DMS79 treated with DMSO at 0.1 percent for 48 hours (cell line): ENCODE results near the gene TRPM2.
A peak's percentile ranks its signal among the peaks of the same experiment; 100 is the strongest.

Experiments used
- DNase-seq: peaks from one replicate; lab custom pipeline; 2025; lab: John Stamatoyannopoulos, UW

Gene TRPM2

DNA sequence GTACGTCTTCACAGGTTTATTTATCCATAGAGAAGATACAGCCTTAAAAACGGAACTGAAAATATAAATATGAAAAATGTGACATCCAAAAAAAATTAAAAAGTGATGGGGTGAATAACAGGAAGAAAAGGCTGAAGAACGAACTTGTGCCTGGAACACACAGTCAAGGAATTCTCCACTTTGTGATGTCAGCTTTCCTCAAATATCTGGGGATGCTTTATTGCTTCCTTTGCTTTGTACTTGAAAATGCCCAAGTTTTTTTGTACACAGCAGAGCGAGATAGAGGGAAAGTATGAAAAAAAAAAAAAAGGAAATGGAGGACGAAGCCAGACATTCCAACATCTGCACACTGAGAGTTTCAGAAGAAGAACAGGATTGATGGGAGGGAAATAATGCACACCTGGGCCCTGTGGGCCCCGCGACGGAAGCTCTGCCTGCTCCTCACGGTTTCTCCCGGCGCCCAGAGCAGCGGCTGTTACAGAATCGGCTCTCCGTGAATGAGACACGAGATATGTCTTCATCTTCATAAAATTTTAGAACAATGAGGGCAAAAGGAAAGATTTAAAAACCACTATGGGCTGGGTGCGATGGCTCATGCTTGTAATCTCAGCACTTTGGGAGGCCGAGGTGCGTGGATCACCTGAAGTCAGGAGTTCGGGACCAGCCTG lies 91.9 kb downstream of the TRPM2 start:
- DNase-seq: no peak

- no peak for DNase-seq
Measured at GRCh38 chr21:44448651-44449131, 95.3 kb downstream of the TRPM2 start.

DNA sequence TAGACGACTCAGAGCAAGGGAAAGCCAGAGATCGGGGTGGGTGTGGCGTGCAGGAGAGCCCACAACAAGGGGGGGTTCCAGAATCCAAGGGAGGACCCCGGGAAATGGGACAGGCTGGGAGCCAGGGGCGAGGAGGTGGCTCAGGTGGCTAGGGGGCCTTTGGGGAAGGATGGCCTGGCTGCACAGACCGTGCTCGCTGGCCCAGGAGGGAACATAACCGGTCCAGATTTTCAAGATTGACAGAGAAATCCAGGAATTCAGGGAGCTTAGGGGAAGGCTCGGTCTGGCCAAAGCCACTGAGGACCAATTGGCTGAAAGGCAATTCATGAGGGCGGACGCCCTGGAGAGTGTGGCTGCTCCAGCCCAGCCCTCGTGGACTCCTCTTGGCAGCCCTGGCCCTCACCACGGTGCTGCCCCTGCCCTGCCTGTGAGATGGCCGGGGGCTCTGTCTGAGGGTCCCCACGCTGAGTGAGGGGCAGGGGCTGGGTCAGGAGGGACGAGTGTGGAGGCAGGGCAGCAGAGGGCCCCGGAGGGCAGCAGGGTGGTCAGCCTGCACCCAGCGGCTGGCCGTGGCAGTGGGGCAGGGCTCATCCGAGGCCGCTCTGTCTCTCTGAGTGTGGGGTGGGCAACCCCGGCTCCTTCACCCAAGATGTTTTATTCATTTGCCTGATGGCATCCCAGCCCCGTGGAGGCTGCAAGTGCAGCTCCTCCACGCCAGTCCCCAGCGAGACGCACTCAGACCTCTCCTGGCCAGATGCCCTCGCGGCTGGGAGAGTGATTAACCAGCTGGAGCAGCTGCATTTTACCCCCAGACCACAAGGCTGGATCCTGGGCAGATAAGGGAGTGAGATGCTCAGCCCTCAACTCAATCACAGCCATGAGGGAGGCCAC lies 96.3 kb downstream of the TRPM2 start:
- no peak for DNase-seq

DNA sequence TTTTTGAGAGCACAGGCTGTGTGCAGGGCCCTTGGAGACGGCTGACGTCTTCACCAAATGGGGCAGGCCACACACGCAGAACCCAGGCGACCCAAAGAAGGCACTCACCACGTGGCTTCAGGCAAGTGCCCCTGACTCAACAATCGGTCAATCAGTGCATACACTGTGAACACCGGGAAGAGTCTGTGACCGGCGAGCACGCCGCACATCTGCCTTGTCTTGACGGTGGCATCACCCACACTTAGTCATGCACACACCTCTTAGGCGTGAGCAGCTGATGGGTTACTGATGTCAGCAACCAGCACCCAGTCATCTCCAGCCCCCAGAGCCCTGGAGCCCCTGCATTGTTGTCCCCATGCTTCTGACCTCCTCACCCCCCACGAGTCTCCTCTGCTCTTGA lies 97.0 kb downstream of the TRPM2 start:
- DNase-seq: no peak

DNA sequence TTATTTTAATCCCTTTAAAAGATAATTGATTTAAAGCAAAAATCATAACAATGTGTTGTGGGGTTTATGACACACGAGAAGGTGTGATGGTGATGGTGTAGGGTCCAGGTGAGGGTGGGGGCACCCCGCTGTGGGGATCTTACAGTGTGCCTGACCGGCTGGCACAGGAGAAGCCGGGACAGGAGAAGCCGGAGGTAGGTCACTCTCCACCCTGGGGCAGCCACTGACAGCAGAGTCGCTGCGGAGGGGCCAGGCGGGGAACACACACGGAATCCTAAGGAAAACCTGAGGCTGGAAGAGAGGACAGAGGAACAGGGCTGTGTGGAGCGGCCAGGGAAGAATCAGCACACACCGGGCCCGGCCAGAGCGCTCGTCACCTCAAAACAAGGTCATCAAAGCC lies 97.6 kb downstream of the TRPM2 start:
- no peak for DNase-seq

DNA sequence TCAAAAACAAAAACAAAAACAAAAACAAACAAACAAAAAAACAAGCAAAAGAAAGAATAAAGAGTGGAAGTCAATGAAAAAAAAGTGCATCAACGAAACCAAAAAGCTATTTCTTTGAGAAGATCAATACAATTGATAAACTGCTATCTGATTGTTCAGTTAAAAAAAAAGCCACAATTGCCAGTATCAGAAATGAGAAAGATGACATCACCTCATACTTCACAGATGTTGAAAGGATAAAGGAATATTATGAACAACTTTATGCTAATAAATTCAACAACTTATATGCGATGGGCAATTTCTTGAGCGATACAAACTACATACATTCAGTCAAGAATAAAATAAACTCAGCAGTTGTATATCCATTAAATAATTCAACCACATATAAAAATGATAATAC lies 99.7 kb downstream of the TRPM2 start:
- no peak for DNase-seq

- DNase-seq: no peak
Measured at GRCh38 chr21:44454058-44454457, 100.6 kb downstream of the TRPM2 start.

DNA sequence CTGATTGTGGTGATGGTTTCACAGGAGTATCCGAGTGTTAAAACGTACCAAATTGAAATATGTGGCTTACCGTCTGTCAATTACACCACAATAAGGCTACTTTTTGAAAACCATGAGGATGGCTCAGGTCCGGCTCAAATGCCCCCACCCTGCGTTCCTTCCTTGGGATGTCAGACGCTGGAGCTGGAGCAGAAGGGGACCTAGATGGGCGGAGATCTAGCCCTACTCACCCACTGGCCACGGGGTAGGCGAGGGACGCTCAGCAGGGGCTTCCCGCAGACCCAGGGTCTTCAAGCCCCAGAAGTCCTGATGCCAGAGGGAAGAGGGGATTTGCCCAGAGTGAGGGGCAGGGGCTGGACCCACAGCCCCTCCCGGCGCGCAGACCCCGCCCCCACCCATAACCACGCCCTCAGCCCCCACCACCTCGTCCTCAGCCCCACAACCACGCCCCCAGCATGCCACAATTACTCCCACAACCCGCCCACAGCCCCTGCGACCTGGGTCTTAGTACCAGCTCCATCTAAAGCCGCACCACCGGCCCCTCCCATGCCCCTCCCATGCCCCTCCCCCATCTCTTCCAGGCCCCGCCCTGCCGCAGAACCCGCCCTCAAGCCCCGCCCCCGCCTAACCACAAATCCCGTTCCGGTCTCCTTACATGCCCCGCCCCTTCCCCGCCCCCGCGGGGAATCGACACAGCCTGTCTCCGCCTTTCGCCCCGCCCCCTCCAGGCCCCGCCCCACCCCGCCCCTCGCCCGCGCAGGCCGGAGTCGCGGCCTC lies 101.5 kb downstream of the TRPM2 start, which contains the start of gene LRRC3:
Gene LRRC3 (plus strand): TSS at position 764 of the 777 bp plus-strand sequence. CDS start 1,135 bp downstream, outside the sequence.
- peak; percentile 15 for DNase-seq

DNA sequence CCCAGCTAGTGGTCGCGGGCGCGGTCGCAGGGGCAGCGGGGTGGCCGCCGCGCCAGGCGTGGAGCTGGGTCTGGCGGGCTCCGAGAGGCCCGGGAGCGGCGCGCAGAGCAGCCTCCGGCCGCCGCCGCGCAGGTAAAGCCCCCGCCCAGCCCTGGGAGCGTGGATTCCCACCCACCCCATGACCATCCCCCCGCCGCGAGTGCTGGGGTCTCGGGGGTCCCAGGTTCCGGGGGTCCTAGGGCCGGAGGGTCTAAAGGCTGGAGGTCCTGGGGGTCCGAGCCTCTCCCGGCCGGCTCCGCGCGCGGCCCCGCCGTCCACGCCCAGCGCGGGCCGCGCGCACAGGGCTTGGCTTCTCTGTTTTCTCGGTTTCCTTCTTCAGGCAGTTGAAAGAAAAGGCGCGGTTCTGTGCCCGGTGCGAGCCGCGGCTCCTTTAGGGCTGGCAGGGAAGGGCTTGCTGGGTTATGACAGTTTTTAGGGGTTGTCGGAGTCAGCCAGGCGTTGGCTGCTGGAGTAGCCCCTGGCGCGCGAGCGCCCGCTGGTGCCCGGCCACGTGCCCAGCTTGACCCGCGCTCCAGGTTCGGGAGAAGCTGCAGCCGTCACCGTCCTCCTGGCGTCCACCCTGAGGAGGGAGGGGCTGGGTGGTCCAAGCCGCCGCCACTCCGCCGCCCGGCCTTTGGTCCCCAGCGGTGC lies 102.2 kb downstream of the TRPM2 start:
- peak; percentile 19 for DNase-seq

GRCh38 chr21:44456214-44456914 lies 102.9 kb downstream of the TRPM2 start:
- no peak for DNase-seq

DNA sequence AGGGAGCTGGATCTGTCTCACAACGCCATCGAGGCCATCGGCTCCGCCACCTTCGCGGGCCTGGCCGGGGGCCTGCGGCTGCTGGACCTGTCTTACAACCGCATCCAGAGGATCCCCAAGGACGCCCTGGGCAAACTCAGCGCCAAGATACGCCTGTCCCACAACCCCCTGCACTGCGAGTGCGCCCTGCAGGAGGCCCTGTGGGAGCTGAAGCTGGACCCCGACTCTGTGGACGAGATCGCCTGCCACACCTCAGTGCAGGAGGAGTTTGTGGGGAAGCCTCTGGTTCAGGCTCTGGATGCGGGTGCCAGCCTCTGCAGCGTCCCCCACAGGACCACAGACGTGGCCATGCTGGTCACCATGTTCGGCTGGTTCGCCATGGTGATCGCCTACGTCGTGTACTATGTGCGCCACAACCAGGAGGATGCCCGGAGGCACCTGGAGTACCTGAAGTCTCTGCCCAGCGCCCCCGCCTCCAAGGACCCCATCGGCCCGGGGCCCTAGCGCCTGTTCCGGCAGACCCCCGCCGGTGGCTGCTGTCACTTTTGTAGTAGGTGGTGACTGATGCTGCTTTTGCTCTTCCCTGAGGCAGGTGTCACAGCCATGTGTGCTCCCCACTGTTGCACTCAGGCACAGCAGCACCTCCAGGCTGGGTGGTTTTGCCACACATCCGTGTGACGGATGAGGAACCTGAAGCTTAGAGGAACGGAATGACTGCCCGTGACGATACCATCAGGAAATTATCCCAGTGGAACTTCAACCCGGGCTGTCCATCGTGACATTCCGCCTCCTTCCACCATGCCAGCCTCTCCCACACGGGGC lies 103.7 kb downstream of the TRPM2 start:
- no peak for DNase-seq

GRCh38 chr21:44458971-44459711 lies 105.7 kb downstream of the TRPM2 start:
- DNase-seq: no peak

GRCh38 chr21:44459712-44460440 lies 106.5 kb downstream of the TRPM2 start:
- no peak for DNase-seq

DNA sequence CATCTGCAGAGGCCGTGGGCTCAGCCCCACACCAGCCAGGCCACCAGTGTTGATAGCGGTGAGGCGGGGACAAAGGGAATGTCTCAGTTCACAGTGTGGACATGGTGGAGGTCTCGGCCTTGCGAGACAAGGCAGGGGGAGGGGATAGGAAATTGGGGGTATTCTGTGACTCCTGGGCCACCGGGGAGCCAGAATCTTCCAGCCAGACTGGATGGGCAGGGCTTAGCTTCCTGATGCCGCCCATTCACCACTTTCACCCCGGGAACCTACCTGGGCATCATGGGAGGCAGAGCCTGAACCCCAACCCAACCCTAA lies 107.0 kb downstream of the TRPM2 start:
- DNase-seq: no peak

DNA sequence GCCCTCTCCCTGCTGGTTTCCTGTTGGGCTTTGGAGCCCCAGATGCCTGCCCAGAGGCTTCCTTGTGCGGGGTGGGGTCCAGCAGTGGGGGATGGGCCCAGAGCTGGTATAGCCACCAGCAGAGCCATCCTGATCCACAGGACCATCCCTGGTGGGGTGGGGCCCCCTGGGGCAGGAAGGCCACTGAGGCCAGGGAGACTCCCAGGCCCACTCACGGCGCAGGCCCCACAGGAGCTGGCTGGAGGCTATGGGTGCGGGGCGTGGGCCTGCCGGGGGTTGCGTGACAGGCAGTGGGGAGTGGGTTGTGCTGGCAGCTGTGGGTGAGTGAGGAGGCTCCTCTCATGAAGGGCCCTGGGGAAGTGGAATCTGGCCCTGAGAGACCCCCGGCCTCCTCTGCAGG lies 107.6 kb downstream of the TRPM2 start:
- no peak for DNase-seq

GRCh38 chr21:44461464-44462001 lies 108.1 kb downstream of the TRPM2 start:
- DNase-seq: no peak

- DNase-seq: no peak
Measured at GRCh38 chr21:44462086-44462833, 108.8 kb downstream of the TRPM2 start.

GRCh38 chr21:44462834-44463200 lies 109.4 kb downstream of the TRPM2 start:
- DNase-seq: no peak
